Left lung (tissue), 10 donors: ENCODE measurements around the gene CERCAM. TPM values are rescaled to one million over a fixed set of nuclear protein-coding genes. Genes with fewer than 3 reads are reported as not detected.
"Not testable (repeated sequence)": the region's sequence is repeated elsewhere in the genome, so short reads cannot be mapped to it uniquely, and the experiment has no call there.

ENCODE experiments used
- ATAC-seq: fragments of 200-7000 bp; cut with Tn5 transposase; one replicate; pipeline ENCODE4 v1.9.1; 2020; ENCODE audit warnings: moderate library complexity
- DNase-seq, 4 donors: peaks; one replicate each; pipeline ENCODE4 v3.0.0-alpha.2; 2013 to 2020
- H3K27ac ChIP-seq, 2 donors: fragments of 200-600 bp; sonication (generic) in 1 of 2; one replicate each; pipeline versions ENCODE4 v1.5.0 to v1.8.0; 2020 to 2021
- H3K27me3 ChIP-seq, 2 donors: fragments of 200-600 bp; sonication (generic) in 1 of 2; one replicate each; pipeline versions ENCODE4 v1.5.0 to v1.8.0; 2020 to 2021
- H3K36me3 ChIP-seq, 2 donors: fragments of 200-600 bp; sonication (generic) in 1 of 2; one replicate each; pipeline versions ENCODE4 v1.5.0 to v1.8.0; 2020 to 2021
- H3K4me1 ChIP-seq, 2 donors: fragments of 200-600 bp; one replicate each; pipeline ENCODE4 v1.8.0; 2021
- H3K4me3 ChIP-seq, 2 donors: fragments of 200-600 bp; sonication (generic) in 1 of 2; one replicate each; pipeline versions ENCODE4 v1.5.0 to v1.8.0; 2020 to 2021; ENCODE audit warnings: mild to moderate bottlenecking in 1 of 2
- H3K9me3 ChIP-seq, 2 donors: fragments of 200-600 bp; sonication (generic) in 1 of 2; one replicate each; pipeline versions ENCODE4 v1.5.0 to v1.8.0; 2020 to 2021
- CTCF ChIP-seq, 2 donors: fragments of 200-600 bp; sonication (generic) in 1 of 2; IDR thresholded peaks; one replicate each; pipeline versions ENCODE4 v1.5.0 to v1.8.0; 2021; ENCODE audit warnings: antibody characterized with exemption in 2 of 2
- intact Hi-C, 2 donors: fragments of 100-400 bp; cut with DNase I; formaldehyde crosslinking; loops; one replicate each; pipeline versions ENCODE4 v1.11.2 to v1.14.2; 2022
- polyA plus RNA-seq, 6 donors: library from polyadenylated mRNA; unstranded; fragments of 120-200 nt; gene quantifications; one replicate each; pipeline ENCODE4 v1.2.1, GENCODE V29; 2013; ENCODE audit not compliant: insufficient read length in 6 of 6
- total RNA-seq, 2 donors: library from RNA; stranded (reverse); fragmentation: NEBNext Ultra II Directional; extraction: Animal tissue kit (Norgen Biotek cat#: 25700); gene quantifications; one replicate each; pipeline ENCODE4 v1.2.1, GENCODE V29; 2021
- donor health status: DM: no; HTN: yes; CAD: no.
- donor health status: DM: no; HTN: no; CAD: no.

CERCAM gene
- total and polyA plus RNA-seq, 8 donors, result 35.8 to 79.0 (median 46.7) TPM

GRCh38 chr9:128438343-128439109 is 17.9 kb downstream of the CERCAM start:
- no peaks in the 10 kb centered on the region for H3K36me3 ChIP-seq
- ATAC-seq, result peak; percentile 97
- no peaks in the 10 kb centered on the region for H3K9me3 ChIP-seq
- no peaks in the 10 kb centered on the region for H3K27me3 ChIP-seq
- intact Hi-C loops, result no loop called here
- H3K27ac ChIP-seq, result no peak overlapping the region
- peaks cover 0 to 7% of the 10 kb centered on the region in 2 donors for H3K4me1 ChIP-seq
- peak; percentile 96 to 97 for TF ChIP-seq CTCF (IDR thresholded peaks at IDR 0.05)
- DNase-seq, result peak; percentile 77 to 94 (median 86)
- H3K4me3 ChIP-seq, result no peak overlapping the region

- Histone ChIP-seq H3K4me3 (no peak overlapping the region), H3K9me3 (no peaks in the 10 kb centered on the region), H3K36me3 (no peaks in the 10 kb centered on the region), H3K27ac (no peak overlapping the region), H3K27me3 (no peaks in the 10 kb centered on the region), H3K4me1 (peaks cover 0 to 7% of the 10 kb centered on the region in 2 donors)
- intact Hi-C loops, result no loop called here
- DNase-seq (no peak), ATAC-seq (no peak)
- TF ChIP-seq CTCF (IDR thresholded peaks at IDR 0.05), result no peak
Measured at GRCh38 chr9:128439273-128439672, 18.6 kb downstream of the CERCAM start.

GRCh38 chr9:128442150-128442549 is 21.5 kb downstream of the CERCAM start:
- H3K9me3 ChIP-seq, result no peaks in the 10 kb centered on the region
- no peaks in the 10 kb centered on the region for H3K36me3 ChIP-seq
- intact Hi-C loops, result no loop called here
- H3K27me3 ChIP-seq, result no peaks in the 10 kb centered on the region
- peaks cover 0 to 7% of the 10 kb centered on the region in 2 donors for H3K4me1 ChIP-seq
- no peak overlapping the region for H3K4me3 ChIP-seq
- H3K27ac ChIP-seq, result no peak overlapping the region
- ATAC-seq, result no peak
- no peak for DNase-seq
- TF ChIP-seq CTCF (IDR thresholded peaks at IDR 0.05), result no peak

GRCh38 chr9:128446505-128446904 is 25.8 kb downstream of the CERCAM start:
- DNase-seq, result peak in 1 of 4 donors; percentile 37
- intact Hi-C loops, H3K4me3 ChIP-seq, H3K9me3 ChIP-seq, H3K27ac ChIP-seq, ATAC-seq, H3K4me1 ChIP-seq, H3K27me3 ChIP-seq, H3K36me3 ChIP-seq: not testable (repeated sequence)

- intact Hi-C loops, result no loop called here
- ATAC-seq, result no peak
- no peak for DNase-seq
- H3K4me3 ChIP-seq, result no peak overlapping the region
- no peaks in the 10 kb centered on the region for H3K36me3 ChIP-seq
- H3K27me3 ChIP-seq, result no peaks in the 10 kb centered on the region
- no peaks in the 10 kb centered on the region for H3K4me1 ChIP-seq
- no peak overlapping the region for H3K27ac ChIP-seq
- TF ChIP-seq CTCF (IDR thresholded peaks at IDR 0.05), result no peak
- H3K9me3 ChIP-seq, result no peaks in the 10 kb centered on the region
Measured at GRCh38 chr9:128448746-128449145, 28.1 kb downstream of the CERCAM start.

GRCh38 chr9:128454991-128455390 is 34.3 kb downstream of the CERCAM start:
- Histone ChIP-seq H3K27ac (no peak overlapping the region), H3K36me3 (peaks cover 0 to 6% of the 10 kb centered on the region in 2 donors), H3K4me3 (no peak overlapping the region), H3K27me3 (no peaks in the 10 kb centered on the region), H3K4me1 (peaks cover 6 to 9% of the 10 kb centered on the region in 2 donors), H3K9me3 (no peaks in the 10 kb centered on the region)
- no peak for TF ChIP-seq CTCF (IDR thresholded peaks at IDR 0.05)
- ATAC-seq (no peak), DNase-seq (no peak)
- intact Hi-C loops, result no loop called here
